ENCODE results near the gene AUP1. TPM values are rescaled to one million over a fixed set of nuclear protein-coding genes. Genes with fewer than 3 reads are reported as not detected.

AUP1 gene
- total and polyA plus RNA-seq, 2 of the 8 experiments (the other 6 are each of a cell fraction or from before 2014, with no cell fraction given) = 83.4 to 121 TPM

- WGBS, 2 experiments (ENCODE audit: extremely low coverage in 1 of 2, insufficient coverage in 1 of 2, insufficient read length in 1 of 2, insufficient replicate concordance in 2 of 2, low coverage in 1 of 2, low lambda C conversion rate in 2 of 2, missing lambda C conversion rate in 1 of 2) = 14% methylated on average over 18 of the region's 18 CpGs; no CpG with 5 or more reads in 1 of the 2 experiments
- Histone ChIP-seq H3K79me2 (ENCODE audit: control insufficient read depth in 1 of 2, insufficient read depth in 2 of 2, low read length in 2 of 2) (no peaks in the 10 kb centered on the region), H3K9ac (replicated peaks in 1 of 4; ENCODE audit: extremely low read depth in 1 of 4, low read depth in 3 of 4, low read length in 3 of 4) (no peak overlapping the region; a peak in 1 of 7 replicates), H3K4me3 (ENCODE audit: extremely low read depth in 1 of 4, insufficient read depth in 2 of 4, low read depth in 3 of 4, low read length in 4 of 4) (peak overlapping the region in 1 of 4 experiments; percentile 65; a peak in 3 of 8 replicates), H3K27me3 (replicated peaks in 1 of 4; ENCODE audit: control insufficient read depth in 3 of 4, extremely low read depth in 1 of 4, insufficient read depth in 3 of 4, low read length in 3 of 4) (peaks cover 78 to 97% (median 96%) of the 10 kb centered on the region in 4 experiments), H3K9me3 (ENCODE audit: insufficient read depth in 2 of 2, low read depth in 1 of 2, low read length in 1 of 2) (no peaks in the 10 kb centered on the region), H3K4ac (replicated peaks; ENCODE audit: insufficient read length, low read depth, low read length) (no peak overlapping the region), H4K5ac (ENCODE audit: insufficient read length, low read depth, low read length) (no peak overlapping the region), H3K4me1 (replicated peaks in 1 of 4; ENCODE audit: control insufficient read depth in 3 of 4, insufficient read depth in 4 of 4, low read length in 3 of 4) (peaks cover 7 to 60% (median 38%) of the 10 kb centered on the region in 4 experiments), H3K56ac (replicated peaks; ENCODE audit: insufficient read length, low read depth, low read length) (no peak overlapping the region), H2BK120ac (replicated peaks; ENCODE audit: low read depth, low read length) (no peak overlapping the region), H2BK5ac (ENCODE audit: low read depth, low read length) (no peak overlapping the region), H2BK12ac (ENCODE audit: low read depth, low read length) (peak overlapping the region; percentile 60; the same call in 1 of the 2 replicates), H3K79me1 (ENCODE audit: low read depth, low read length) (no peaks in the 10 kb centered on the region), H2AK5ac (ENCODE audit: low read depth, low read length) (peak overlapping the region; percentile 65; the same call in 1 of the 2 replicates), H2AFZ (ENCODE audit: low read length) (no peak overlapping the region), H4K91ac (replicated peaks; ENCODE audit: insufficient read length, low read length) (no peak overlapping the region), H4K20me1 (replicated peaks in 1 of 2; ENCODE audit: control insufficient read depth in 1 of 2, insufficient read depth in 2 of 2, low read length in 2 of 2) (peaks cover 0 to 15% of the 10 kb centered on the region in 2 experiments), H3K27ac (ENCODE audit: low read depth, low read length) (no peak overlapping the region), H3K23me2 (ENCODE audit: low read depth, low read length) (peaks cover 35% of the 10 kb centered on the region; the same call in 1 of the 2 replicates), H4K8ac (ENCODE audit: extremely low read depth, insufficient read depth, low read length) (no peak overlapping the region), H3K14ac (ENCODE audit: insufficient read length) (no peak overlapping the region), H3K36me3 (ENCODE audit: control insufficient read depth in 2 of 4, insufficient read depth in 4 of 4, low read length in 3 of 4) (peaks cover 0 to 9% (median 4%) of the 10 kb centered on the region in 4 experiments; a peak in 6 of 8 replicates), H2BK15ac (ENCODE audit: low read length) (peak overlapping the region; percentile 92; the same call in 1 of the 2 replicates), H2BK20ac (ENCODE audit: low read length) (0 out of 2 replicates have a peak overlapping the region, but pooled peaks have one; percentile 32), H3K23ac (ENCODE audit: insufficient read length) (no peak overlapping the region), H3K4me2 (ENCODE audit: insufficient read depth in 1 of 2, low read depth in 2 of 2, low read length in 2 of 2) (peak overlapping the region; percentile 78 to 88), H3K18ac (ENCODE audit: extremely low read depth, low read length) (no peak overlapping the region)
- TF ChIP-seq BACH1 (IDR thresholded peaks at IDR 0.05; ENCODE audit: low read length) (no peak), SP2 (IDR thresholded peaks at IDR 0.05; ENCODE audit: low read length) (no peak), TBP (IDR thresholded peaks at IDR 0.05; ENCODE audit: low read depth, low read length) (peak; percentile 40; the same call in 1 of the 2 replicates)
- DNase-seq (ENCODE audit: low read depth in 1 of 2, low spot score in 2 of 2) = no peak
- FAIRE-seq = no peak
- ChIA-PET POLR2A (ENCODE audit: partially characterized antibody) (interaction anchor here (0.9 to 9.4 kb wide), 8 partner anchors 8 to 61 kb away, joined by 3 to 73 read pairs (median 8); partner anchors contain the start of genes AUP1, CCDC142, DQX1 and HTRA2), CTCF (ENCODE audit: partially characterized antibody) (interaction anchor here (0.6 to 5.1 kb wide), 16 partner anchors 8 to 88 kb away, joined by 3 to 24 read pairs (median 6); partner anchors contain the start of genes AUP1, CCDC142, HTRA2 and TLX2)
Measured at GRCh38 chr2:74501335-74502071, 28.0 kb downstream of the AUP1 start.
